ENCODE measurements around the gene SMG9.

The SMG9 gene

GRCh38 chr19:43724896-43725295, 29.9 kb downstream of the SMG9 start:
- DNase-seq (ENCODE audit: low spot score) = no peak

GRCh38 chr19:43723588-43723987, 31.2 kb downstream of the SMG9 start:
- no peak for DNase-seq (ENCODE audit: low spot score)

GRCh38 chr19:43721469-43722048, 33.2 kb downstream of the SMG9 start:
- no peak for DNase-seq (ENCODE audit: low spot score)

- DNase-seq (ENCODE audit: low spot score) = no peak
Observed at GRCh38 chr19:43720936-43721335, 33.8 kb downstream of the SMG9 start.

DNA sequence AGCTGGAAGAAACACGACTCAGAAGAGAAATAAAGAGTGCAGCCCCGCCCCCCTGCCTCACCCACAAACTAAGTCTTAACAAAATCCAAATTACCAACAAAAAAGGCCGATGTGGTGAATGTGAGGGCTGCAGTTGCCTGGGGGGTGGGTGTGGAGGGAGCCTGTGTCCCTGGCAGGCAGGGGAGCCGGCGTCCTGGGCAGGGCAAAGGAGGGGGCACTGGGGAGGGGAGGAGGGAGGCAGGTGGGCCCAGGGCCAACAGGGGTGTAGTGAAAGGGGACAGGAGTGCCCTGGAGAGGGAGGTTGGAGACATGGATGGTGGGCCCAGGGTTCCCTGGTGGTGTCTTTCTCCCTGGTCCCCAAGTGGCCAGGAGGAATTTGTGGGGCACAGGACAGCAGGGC, 34.8 kb downstream of the SMG9 start:
- no peak for DNase-seq (ENCODE audit: low spot score)

GRCh38 chr19:43719378-43719868, 35.3 kb downstream of the SMG9 start:
- no peak for DNase-seq (ENCODE audit: low spot score)

DNA sequence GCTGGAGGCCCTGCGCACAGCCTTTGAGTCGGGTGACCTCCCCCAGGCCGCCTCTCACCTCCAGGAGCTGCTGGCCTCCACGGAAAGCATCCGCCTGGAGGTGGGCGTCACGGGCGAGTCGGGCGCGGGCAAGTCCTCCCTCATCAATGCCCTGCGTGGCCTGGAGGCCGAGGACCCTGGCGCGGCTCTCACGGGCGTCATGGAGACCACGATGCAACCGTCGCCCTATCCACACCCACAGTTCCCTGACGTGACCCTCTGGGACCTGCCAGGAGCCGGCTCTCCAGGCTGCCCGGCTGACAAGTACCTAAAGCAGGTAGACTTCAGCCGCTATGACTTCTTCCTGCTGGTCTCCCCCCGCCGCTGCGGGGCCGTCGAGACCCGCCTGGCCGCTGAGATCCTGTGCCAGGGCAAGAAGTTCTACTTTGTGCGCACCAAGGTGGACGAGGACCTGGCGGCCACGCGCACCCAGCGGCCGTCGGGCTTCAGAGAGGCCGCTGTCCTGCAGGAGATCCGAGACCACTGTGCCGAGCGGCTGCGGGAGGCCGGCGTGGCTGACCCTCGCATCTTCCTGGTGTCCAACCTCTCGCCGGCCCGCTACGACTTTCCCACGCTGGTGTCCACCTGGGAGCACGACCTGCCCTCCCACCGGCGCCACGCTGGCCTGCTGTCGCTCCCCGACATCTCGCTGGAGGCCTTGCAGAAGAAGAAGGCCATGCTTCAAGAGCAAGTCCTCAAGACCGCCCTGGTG, 36.0 kb downstream of the SMG9 start:
- DNase-seq (ENCODE audit: low spot score) = no peak

DNA sequence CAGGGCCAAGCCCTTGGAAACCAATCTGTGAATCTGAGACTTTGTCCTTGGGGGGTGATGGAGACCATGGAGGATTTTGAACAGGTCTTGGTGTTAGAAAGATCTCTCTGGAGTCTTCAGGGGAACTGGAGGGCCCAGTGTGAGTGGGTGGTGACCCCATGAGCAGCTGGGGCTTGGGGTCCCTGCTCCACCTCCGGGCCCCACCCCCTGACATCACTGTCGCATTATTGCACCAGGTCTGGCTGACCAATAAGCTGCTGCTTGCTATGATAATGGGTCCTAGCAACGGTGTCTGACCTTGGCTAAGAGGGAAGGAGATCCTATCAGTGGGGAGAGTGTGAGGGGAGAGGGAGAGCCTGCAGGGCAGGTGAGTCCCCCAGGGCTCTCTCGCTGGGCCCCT, 39.0 kb downstream of the SMG9 start, which contains the start of gene IRGC:
Gene IRGC, plus strand, starts transcription at position 301 of the 400 bp plus-strand sequence. CDS start 2,483 bp downstream, outside the sequence.
- no peak for DNase-seq (ENCODE audit: low spot score)

GRCh38 chr19:43713208-43713607, 41.6 kb downstream of the SMG9 start:
- DNase-seq (ENCODE audit: low spot score) = no peak

DNA sequence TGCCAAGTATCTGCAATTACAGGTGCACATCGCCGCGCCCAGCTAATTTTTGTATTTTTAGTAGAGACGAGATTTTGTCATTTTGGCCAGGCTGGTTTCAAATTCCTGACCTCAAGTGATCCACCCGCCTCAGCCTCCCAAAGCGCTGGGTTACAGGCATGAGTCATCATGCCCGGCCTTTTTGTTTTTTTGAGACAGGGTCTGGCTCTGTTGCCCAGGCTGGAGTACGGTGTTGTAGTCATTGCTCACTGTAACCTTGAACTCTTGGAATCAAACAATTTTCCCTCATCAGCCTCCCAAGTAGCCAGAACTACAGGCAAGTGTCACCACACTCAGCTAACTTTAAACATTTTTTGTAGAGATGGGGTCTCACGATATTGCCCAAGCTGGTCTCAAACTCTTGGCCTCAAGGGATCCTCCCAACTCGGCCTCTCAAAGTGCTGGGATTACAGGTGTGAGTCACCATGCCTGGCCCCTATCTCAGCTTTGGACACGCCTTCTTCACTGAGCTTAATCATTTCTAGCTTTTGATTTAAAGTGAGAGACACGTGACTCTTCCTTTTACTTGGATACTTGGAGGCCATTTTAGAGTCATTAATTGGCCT, 42.9 kb downstream of the SMG9 start:
- no peak for DNase-seq (ENCODE audit: low spot score)

GRCh38 chr19:43708716-43709115, 46.0 kb downstream of the SMG9 start:
- no peak for DNase-seq (ENCODE audit: low spot score)

GRCh38 chr19:43707158-43707712, 47.5 kb downstream of the SMG9 start:
- DNase-seq (ENCODE audit: low spot score) = no peak

DNA sequence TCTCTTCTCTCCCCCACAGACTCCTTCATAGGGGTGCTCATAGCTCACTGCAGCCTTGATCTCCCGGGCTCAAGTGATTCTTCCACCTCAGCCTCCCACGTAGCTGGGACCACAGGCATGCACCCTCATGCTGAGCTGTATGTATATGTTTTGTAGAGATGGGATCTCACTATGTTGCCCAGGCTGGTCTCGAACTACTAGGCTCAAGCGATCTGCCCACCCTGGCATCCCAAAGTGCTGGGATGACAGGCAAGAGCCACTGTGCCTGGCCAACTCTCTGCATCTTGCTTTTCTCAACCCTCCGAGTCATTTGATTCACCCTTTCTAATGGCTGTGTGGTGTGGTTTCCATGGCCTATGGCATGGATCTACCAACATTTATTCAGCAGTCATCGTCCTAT, 49.0 kb downstream of the SMG9 start:
- no peak for DNase-seq (ENCODE audit: low spot score)

- no peak for DNase-seq (ENCODE audit: low spot score)
Observed at GRCh38 chr19:43704002-43704705, 50.6 kb downstream of the SMG9 start.

GRCh38 chr19:43700395-43701000, 54.3 kb downstream of the SMG9 start:
- peak; percentile 2 for DNase-seq (ENCODE audit: low spot score)

GRCh38 chr19:43699506-43700394, 55.0 kb downstream of the SMG9 start:
- no peak for DNase-seq (ENCODE audit: low spot score)

DNA sequence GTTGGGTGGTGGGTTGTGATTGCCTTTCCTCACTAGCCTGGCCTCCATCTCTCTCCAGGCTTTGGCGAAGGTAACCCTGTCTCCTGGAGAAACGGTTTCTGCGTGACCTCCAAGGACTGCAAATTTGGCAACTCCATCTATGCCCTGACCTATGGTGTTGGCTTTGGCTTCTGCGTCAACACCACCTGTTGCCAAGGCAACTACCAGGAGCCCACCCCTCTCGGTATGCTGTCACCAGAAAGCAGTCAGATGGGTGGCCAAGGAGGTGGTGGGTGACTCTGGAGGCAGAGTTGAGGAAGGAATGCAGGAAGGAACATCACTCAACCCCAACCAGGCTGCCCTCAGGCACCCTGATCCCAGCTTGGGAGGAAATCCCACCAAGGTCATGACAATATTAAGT, 57.5 kb downstream of the SMG9 start:
- DNase-seq (ENCODE audit: low spot score) = no peak

GRCh38 chr19:43695985-43696704, 58.6 kb downstream of the SMG9 start:
- DNase-seq (ENCODE audit: low spot score) = no peak

DNA sequence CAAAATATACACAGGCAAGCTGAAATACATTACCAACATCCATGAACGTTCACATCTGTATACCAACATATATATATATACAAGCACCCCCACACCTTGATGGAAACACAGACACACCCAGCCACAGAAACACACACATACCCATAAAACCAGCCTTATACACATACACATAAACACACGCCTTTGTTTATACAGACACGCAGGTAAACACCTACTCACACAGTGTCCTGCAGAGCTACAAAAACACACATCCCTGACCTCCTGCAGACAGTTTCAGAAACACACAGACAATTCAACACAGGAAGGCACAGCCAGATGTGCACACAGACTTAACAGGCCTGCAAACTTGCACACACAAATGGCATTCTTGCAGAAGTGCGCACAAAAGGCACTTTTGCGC, 60.2 kb downstream of the SMG9 start:
- no peak for DNase-seq (ENCODE audit: low spot score)

- no peak for DNase-seq (ENCODE audit: low spot score)
Observed at GRCh38 chr19:43692877-43693276, 61.9 kb downstream of the SMG9 start.

Measured in CD4-positive, alpha-beta T cell treated with Interleukin-2 at 100 ng/mL for 4 hours (primary cell).